ENCODE data around the gene R3HCC1L. TPM values are rescaled to one million over a fixed set of nuclear protein-coding genes. Genes with fewer than 3 reads are reported as not detected.

Gene R3HCC1L
- polyA plus RNA-seq, 1 donor from 2014 or later = 12.8 TPM

DNA sequence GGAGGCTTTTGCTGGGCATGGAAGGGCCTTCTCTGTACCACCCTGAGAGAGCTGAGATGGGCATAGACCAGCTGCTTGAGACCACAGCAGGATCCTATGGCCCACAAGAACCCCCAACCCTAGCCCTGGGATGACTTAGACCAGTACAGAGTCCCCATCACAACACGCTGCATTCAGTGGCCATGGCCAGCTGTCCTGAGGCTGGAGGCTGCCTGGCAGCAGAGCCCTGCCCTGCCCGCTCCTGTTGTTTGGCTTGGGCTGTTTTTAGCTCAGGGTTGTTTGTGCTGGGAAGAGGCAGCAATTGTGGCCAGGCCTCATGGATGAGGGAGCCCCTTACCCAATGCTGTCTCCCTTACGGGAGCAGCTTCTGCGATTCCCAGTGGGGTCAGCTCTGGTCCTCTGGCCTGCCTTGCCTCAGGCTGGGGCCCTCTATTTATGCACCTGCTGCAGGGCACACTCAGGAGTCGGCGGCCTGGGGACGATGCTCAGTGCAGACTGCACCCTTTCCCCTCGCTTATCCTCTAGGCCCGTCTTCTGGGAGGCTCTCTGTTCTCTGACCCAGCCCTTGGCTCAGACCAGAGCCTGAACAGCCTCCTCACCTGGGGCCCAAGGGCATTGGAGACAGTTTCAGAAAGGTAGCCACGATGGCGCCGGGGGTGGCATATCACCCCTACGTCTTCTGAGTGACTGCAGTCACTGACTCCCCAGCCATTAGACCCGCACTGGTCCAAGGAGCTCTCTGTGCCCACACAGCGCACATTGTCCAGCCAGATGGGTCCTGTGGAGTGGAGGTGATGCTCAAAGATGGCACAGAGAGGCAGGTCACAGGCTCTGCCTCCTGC lies 127.2 kb downstream of the R3HCC1L start:
- TF ChIP-seq RAD21 (conservative IDR thresholded peaks at IDR 0.05) (no peak), MXI1 (conservative IDR thresholded peaks at IDR 0.05; ENCODE audit: poor library complexity, severe bottlenecking) (no peak), SMC3 (conservative IDR thresholded peaks at IDR 0.05; ENCODE audit: poor library complexity) (no peak)
- TF ChIP-seq, protein P1, sequence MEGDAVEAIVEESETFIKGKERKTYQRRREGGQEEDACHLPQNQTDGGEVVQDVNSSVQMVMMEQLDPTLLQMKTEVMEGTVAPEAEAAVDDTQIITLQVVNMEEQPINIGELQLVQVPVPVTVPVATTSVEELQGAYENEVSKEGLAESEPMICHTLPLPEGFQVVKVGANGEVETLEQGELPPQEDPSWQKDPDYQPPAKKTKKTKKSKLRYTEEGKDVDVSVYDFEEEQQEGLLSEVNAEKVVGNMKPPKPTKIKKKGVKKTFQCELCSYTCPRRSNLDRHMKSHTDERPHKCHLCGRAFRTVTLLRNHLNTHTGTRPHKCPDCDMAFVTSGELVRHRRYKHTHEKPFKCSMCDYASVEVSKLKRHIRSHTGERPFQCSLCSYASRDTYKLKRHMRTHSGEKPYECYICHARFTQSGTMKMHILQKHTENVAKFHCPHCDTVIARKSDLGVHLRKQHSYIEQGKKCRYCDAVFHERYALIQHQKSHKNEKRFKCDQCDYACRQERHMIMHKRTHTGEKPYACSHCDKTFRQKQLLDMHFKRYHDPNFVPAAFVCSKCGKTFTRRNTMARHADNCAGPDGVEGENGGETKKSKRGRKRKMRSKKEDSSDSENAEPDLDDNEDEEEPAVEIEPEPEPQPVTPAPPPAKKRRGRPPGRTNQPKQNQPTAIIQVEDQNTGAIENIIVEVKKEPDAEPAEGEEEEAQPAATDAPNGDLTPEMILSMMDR (IDR thresholded peaks at IDR 0.05; ENCODE audit: poor library complexity, severe bottlenecking) = no peak
- H3K27me3 ChIP-seq (ENCODE audit: insufficient read depth, low read depth, low read length) = no peaks in the 10 kb centered on the region
- H3K9ac ChIP-seq (ENCODE audit: low read length) = no peak overlapping the region
- H3K36me3 ChIP-seq (ENCODE audit: insufficient read depth, low read length) = no peaks in the 10 kb centered on the region
- H4K20me1 ChIP-seq (ENCODE audit: insufficient read depth) = no peaks in the 10 kb centered on the region
- no peak overlapping the region for H3K27ac ChIP-seq (ENCODE audit: low read length)
- no peak overlapping the region for H3K4me3 ChIP-seq (ENCODE audit: low read length)
- no peak overlapping the region for H2AFZ ChIP-seq (ENCODE audit: low read depth, low read length)
- H3K9me2 ChIP-seq (ENCODE audit: insufficient read depth, low read length) = no peaks in the 10 kb centered on the region
- no peaks in the 10 kb centered on the region for H3K79me2 ChIP-seq (replicated peaks; ENCODE audit: insufficient read depth, low read length)
- no peaks in the 10 kb centered on the region for H3F3A ChIP-seq (ENCODE audit: insufficient read depth, low read length, poor library complexity, severe bottlenecking)
- H3K9me3 ChIP-seq (ENCODE audit: low read length) = no peaks in the 10 kb centered on the region
- no peak overlapping the region for H3K4me2 ChIP-seq (ENCODE audit: low read length)

DNA sequence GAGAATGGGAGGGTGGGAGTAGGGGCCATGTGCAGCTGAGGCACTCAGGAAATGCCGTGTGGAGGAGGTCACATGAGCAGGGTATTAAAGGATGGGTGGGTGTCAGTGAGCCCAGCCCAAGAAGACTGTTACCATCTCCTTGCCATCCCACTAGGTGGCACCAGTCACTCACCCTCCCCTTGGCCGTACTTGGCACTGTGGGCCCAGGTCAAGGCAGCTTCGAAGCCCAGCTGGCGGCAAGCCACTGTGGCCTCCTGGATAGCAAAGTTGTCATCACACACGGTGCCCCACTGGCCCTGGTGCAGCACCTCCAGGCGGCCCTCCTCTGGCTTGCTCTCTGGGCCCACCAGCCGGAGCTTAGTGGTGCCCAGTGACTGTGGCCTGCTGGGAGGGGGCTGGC lies 128.1 kb downstream of the R3HCC1L start:
- Histone ChIP-seq H3K9me2 (ENCODE audit: insufficient read depth, low read length) (no peaks in the 10 kb centered on the region), H3K4me3 (ENCODE audit: low read length) (no peak overlapping the region), H3K27ac (ENCODE audit: low read length) (no peak overlapping the region), H3F3A (ENCODE audit: insufficient read depth, low read length, poor library complexity, severe bottlenecking) (no peaks in the 10 kb centered on the region), H3K36me3 (ENCODE audit: insufficient read depth, low read length) (no peaks in the 10 kb centered on the region), H3K9ac (ENCODE audit: low read length) (no peak overlapping the region), H3K79me2 (replicated peaks; ENCODE audit: insufficient read depth, low read length) (no peaks in the 10 kb centered on the region), H3K9me3 (ENCODE audit: low read length) (no peaks in the 10 kb centered on the region), H3K4me2 (ENCODE audit: low read length) (no peak overlapping the region), H2AFZ (ENCODE audit: low read depth, low read length) (no peak overlapping the region), H4K20me1 (ENCODE audit: insufficient read depth) (no peaks in the 10 kb centered on the region), H3K27me3 (ENCODE audit: insufficient read depth, low read depth, low read length) (no peaks in the 10 kb centered on the region)
- TF ChIP-seq SMC3 (conservative IDR thresholded peaks at IDR 0.05; ENCODE audit: poor library complexity) (no peak), POLR2AphosphoS5 (IDR thresholded peaks at IDR 0.05) (no peak), RAD21 (conservative IDR thresholded peaks at IDR 0.05) (no peak), EZH2 (IDR thresholded peaks at IDR 0.05; ENCODE audit: borderline replicate concordance, insufficient read depth, low read length, poor library complexity, severe bottlenecking) (no peak)
- TF ChIP-seq, protein P2, sequence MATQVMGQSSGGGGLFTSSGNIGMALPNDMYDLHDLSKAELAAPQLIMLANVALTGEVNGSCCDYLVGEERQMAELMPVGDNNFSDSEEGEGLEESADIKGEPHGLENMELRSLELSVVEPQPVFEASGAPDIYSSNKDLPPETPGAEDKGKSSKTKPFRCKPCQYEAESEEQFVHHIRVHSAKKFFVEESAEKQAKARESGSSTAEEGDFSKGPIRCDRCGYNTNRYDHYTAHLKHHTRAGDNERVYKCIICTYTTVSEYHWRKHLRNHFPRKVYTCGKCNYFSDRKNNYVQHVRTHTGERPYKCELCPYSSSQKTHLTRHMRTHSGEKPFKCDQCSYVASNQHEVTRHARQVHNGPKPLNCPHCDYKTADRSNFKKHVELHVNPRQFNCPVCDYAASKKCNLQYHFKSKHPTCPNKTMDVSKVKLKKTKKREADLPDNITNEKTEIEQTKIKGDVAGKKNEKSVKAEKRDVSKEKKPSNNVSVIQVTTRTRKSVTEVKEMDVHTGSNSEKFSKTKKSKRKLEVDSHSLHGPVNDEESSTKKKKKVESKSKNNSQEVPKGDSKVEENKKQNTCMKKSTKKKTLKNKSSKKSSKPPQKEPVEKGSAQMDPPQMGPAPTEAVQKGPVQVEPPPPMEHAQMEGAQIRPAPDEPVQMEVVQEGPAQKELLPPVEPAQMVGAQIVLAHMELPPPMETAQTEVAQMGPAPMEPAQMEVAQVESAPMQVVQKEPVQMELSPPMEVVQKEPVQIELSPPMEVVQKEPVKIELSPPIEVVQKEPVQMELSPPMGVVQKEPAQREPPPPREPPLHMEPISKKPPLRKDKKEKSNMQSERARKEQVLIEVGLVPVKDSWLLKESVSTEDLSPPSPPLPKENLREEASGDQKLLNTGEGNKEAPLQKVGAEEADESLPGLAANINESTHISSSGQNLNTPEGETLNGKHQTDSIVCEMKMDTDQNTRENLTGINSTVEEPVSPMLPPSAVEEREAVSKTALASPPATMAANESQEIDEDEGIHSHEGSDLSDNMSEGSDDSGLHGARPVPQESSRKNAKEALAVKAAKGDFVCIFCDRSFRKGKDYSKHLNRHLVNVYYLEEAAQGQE (IDR thresholded peaks at IDR 0.05; ENCODE audit: borderline replicate concordance) = no peak

DNA sequence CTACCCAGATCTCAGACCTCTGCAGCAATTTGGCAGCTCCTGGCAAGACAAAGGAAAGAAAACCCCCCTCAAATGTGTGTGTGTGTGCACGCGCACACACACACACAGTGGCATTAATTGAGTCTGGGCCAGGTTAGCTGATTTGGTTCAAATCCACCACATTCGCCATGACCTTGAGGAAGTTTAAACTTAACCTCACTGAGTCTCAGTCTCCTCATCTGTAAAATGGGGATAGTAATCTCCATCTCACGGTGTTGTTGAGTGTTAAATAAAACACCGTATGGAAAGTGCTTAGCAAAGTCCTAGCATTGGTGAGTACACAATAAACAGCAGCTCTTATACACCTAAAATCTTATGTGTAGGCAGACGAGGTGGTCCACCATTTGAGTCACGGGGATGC lies 128.6 kb downstream of the R3HCC1L start:
- Histone ChIP-seq H3K9me2 (ENCODE audit: insufficient read depth, low read length) (no peaks in the 10 kb centered on the region), H3F3A (ENCODE audit: insufficient read depth, low read length, poor library complexity, severe bottlenecking) (no peaks in the 10 kb centered on the region), H3K36me3 (ENCODE audit: insufficient read depth, low read length) (no peaks in the 10 kb centered on the region), H3K27ac (ENCODE audit: low read length) (no peak overlapping the region), H3K79me2 (replicated peaks; ENCODE audit: insufficient read depth, low read length) (no peaks in the 10 kb centered on the region), H2AFZ (ENCODE audit: low read depth, low read length) (no peak overlapping the region), H3K4me3 (ENCODE audit: low read length) (no peak overlapping the region), H3K9me3 (ENCODE audit: low read length) (no peaks in the 10 kb centered on the region), H3K4me2 (ENCODE audit: low read length) (no peak overlapping the region), H3K9ac (ENCODE audit: low read length) (no peak overlapping the region), H4K20me1 (ENCODE audit: insufficient read depth) (no peaks in the 10 kb centered on the region), H3K27me3 (ENCODE audit: insufficient read depth, low read depth, low read length) (no peaks in the 10 kb centered on the region)
- TF ChIP-seq EP300 (conservative IDR thresholded peaks at IDR 0.05; ENCODE audit: poor library complexity, severe bottlenecking) = no peak
- TF ChIP-seq RAD21 (conservative IDR thresholded peaks at IDR 0.05) = no peak
- TF ChIP-seq MXI1 (conservative IDR thresholded peaks at IDR 0.05; ENCODE audit: poor library complexity, severe bottlenecking) = no peak
- TF ChIP-seq, protein P2 (IDR thresholded peaks at IDR 0.05; ENCODE audit: borderline replicate concordance) = no peak
- TF ChIP-seq, protein P1 (IDR thresholded peaks at IDR 0.05; ENCODE audit: poor library complexity, severe bottlenecking) = no peak
- TF ChIP-seq TAF1 (IDR thresholded peaks at IDR 0.05; ENCODE audit: low read depth) = no peak
- no peak for TF ChIP-seq SMC3 (conservative IDR thresholded peaks at IDR 0.05; ENCODE audit: poor library complexity)
- TF ChIP-seq POLR2AphosphoS5 (IDR thresholded peaks at IDR 0.05) = no peak

All from neural cell (in vitro differentiated cells).